GM18861 (cell line): Measurements from ENCODE around the gene SRGAP1.
A peak's percentile ranks its signal among the peaks of the same experiment; 100 is the strongest.
"Not testable (repeated sequence)": the region's sequence is repeated elsewhere in the genome, so short reads cannot be mapped to it uniquely, and the experiment has no call there.

Source experiments
- ATAC-seq: cut with Tn5 transposase; IDR thresholded peaks from one replicate; pipeline ENCODE4 v1.9.1; 2021; ENCODE audit not compliant: unreplicated experiment

The SRGAP1 gene

GRCh38 chr12:64189530-64189929, 345.0 kb downstream of the SRGAP1 start:
- ATAC-seq, result no peak

- ATAC-seq, result no peak
Measured at GRCh38 chr12:64190140-64190539, 345.6 kb downstream of the SRGAP1 start.

GRCh38 chr12:64192644-64193444, 348.3 kb downstream of the SRGAP1 start:
- ATAC-seq, result peak; percentile 97

- no peak for ATAC-seq
Measured at GRCh38 chr12:64193931-64194330, 349.4 kb downstream of the SRGAP1 start.

GRCh38 chr12:64194333-64195149, 350.0 kb downstream of the SRGAP1 start:
- no peak for ATAC-seq

GRCh38 chr12:64195841-64196240, 351.3 kb downstream of the SRGAP1 start:
- not testable (repeated sequence) for ATAC-seq

- no peak for ATAC-seq
Measured at GRCh38 chr12:64203036-64203435, 358.5 kb downstream of the SRGAP1 start.

GRCh38 chr12:64203775-64204174, 359.3 kb downstream of the SRGAP1 start:
- ATAC-seq, result no peak

GRCh38 chr12:64205542-64205941, 361.0 kb downstream of the SRGAP1 start:
- no peak for ATAC-seq

GRCh38 chr12:64207453-64207852, 363.0 kb downstream of the SRGAP1 start:
- no peak for ATAC-seq
